ENCODE data around the gene TRIL. TPM values are rescaled to one million over a fixed set of nuclear protein-coding genes. Genes with fewer than 3 reads are reported as not detected.

The TRIL gene
- total and polyA plus RNA-seq, 2 experiments from 2014 or later: 1.7 to 5.8 TPM

GRCh38 chr7:28983396-28984190 lies 25.5 kb upstream of the TRIL start:
- H3K36me3 ChIP-seq: no peaks in the 10 kb centered on the region
- DNase-seq (ENCODE audit: low read depth in 1 of 2, low spot score in 1 of 2): no peak
- no peaks in the 10 kb centered on the region for H3K27me3 ChIP-seq
- TF ChIP-seq, protein P1, sequence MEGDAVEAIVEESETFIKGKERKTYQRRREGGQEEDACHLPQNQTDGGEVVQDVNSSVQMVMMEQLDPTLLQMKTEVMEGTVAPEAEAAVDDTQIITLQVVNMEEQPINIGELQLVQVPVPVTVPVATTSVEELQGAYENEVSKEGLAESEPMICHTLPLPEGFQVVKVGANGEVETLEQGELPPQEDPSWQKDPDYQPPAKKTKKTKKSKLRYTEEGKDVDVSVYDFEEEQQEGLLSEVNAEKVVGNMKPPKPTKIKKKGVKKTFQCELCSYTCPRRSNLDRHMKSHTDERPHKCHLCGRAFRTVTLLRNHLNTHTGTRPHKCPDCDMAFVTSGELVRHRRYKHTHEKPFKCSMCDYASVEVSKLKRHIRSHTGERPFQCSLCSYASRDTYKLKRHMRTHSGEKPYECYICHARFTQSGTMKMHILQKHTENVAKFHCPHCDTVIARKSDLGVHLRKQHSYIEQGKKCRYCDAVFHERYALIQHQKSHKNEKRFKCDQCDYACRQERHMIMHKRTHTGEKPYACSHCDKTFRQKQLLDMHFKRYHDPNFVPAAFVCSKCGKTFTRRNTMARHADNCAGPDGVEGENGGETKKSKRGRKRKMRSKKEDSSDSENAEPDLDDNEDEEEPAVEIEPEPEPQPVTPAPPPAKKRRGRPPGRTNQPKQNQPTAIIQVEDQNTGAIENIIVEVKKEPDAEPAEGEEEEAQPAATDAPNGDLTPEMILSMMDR (IDR thresholded peaks at IDR 0.05; ENCODE audit: low read depth, low read length): no peak
- no peaks in the 10 kb centered on the region for H3K4me1 ChIP-seq (ENCODE audit: low read depth)
- no peak overlapping the region for H3K27ac ChIP-seq
- no peak overlapping the region for H3K4me3 ChIP-seq
- no peaks in the 10 kb centered on the region for H3K9me3 ChIP-seq (ENCODE audit: low read depth)

- Histone ChIP-seq H3K36me3 (no peaks in the 10 kb centered on the region), H3K4me3 (no peak overlapping the region), H3K9me3 (ENCODE audit: low read depth) (no peaks in the 10 kb centered on the region), H3K4me1 (ENCODE audit: low read depth) (no peaks in the 10 kb centered on the region), H3K27ac (no peak overlapping the region), H3K27me3 (no peaks in the 10 kb centered on the region)
- TF ChIP-seq, protein P1 (IDR thresholded peaks at IDR 0.05; ENCODE audit: low read depth, low read length): no peak
- no peak for DNase-seq (ENCODE audit: low read depth in 1 of 2, low spot score in 1 of 2)
These were observed 23.0 kb upstream of the TRIL start for GRCh38 chr7:28981161-28981465.

DNA sequence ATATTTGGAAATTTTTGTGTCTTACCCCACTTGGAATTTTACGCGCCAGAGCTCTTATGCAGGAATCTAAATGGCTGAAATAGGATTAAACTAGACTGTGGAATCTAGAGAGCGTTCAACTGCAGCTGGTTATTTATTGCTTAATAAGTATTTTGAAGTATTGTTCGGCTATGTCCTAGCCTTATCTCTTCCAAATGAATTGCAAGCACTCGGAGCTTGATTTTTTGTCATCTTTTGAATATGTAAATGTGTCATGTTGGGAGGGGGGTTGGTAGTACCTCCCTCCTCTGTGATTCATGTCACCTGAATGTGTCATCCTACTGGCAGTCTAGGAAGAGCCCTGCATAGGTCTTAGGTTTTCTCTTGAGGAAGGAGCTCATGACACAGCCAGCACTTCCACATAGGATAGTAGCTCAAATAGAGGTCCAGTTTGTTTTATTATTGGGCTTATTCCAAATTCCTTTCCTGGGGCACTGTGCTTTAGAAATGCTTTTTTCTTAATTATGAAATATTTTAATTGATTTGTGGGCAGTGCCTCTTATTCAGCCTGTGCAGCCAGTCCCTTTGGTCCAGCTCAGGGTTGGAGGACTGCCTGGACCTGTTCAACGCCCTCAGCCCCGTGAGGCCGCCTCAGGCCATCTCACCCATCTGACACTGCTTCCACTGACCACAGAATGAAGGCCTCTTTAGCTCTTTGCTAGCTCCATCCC lies 22.5 kb upstream of the TRIL start:
- H3K27me3 ChIP-seq: no peaks in the 10 kb centered on the region
- TF ChIP-seq, protein P1 (IDR thresholded peaks at IDR 0.05; ENCODE audit: low read depth, low read length): no peak
- peak in 1 of 2 donors; percentile 55 for DNase-seq (ENCODE audit: low read depth in 1 of 2, low spot score in 1 of 2)
- no peak overlapping the region for H3K4me3 ChIP-seq
- no peak overlapping the region for H3K27ac ChIP-seq
- H3K4me1 ChIP-seq (ENCODE audit: low read depth): no peaks in the 10 kb centered on the region
- H3K36me3 ChIP-seq: no peaks in the 10 kb centered on the region
- H3K9me3 ChIP-seq (ENCODE audit: low read depth): no peaks in the 10 kb centered on the region

DNA sequence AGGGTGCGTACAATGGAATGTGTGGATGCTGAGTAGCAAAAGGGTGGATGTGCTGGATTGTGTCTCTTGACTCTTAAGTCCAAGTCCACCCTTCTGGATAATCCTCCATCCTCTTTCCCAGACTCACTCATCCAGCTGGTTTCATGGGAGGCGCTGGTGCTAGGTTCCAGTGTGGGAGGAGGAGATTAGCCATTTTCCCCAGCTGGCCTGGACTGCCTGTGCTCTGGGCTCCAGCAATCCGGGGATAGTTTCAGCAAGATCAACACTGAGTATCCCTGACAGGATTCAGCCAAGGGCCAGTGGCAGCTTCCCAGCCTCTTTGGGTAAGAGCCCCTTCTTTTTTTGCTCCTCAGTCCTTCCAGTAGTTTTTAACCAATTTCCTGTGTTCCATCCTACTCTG lies 21.6 kb upstream of the TRIL start:
- no peak overlapping the region for H3K4me3 ChIP-seq
- TF ChIP-seq, protein P1 (IDR thresholded peaks at IDR 0.05; ENCODE audit: low read depth, low read length): no peak
- peak in 1 of 2 donors; percentile 20 for DNase-seq (ENCODE audit: low read depth in 1 of 2, low spot score in 1 of 2)
- no peaks in the 10 kb centered on the region for H3K36me3 ChIP-seq
- H3K9me3 ChIP-seq (ENCODE audit: low read depth): no peaks in the 10 kb centered on the region
- no peaks in the 10 kb centered on the region for H3K27me3 ChIP-seq
- no peak overlapping the region for H3K27ac ChIP-seq
- H3K4me1 ChIP-seq (ENCODE audit: low read depth): no peaks in the 10 kb centered on the region

- Histone ChIP-seq H3K27me3 (no peaks in the 10 kb centered on the region), H3K4me1 (ENCODE audit: low read depth) (no peaks in the 10 kb centered on the region), H3K36me3 (no peaks in the 10 kb centered on the region), H3K27ac (no peak overlapping the region), H3K4me3 (no peak overlapping the region), H3K9me3 (ENCODE audit: low read depth) (no peaks in the 10 kb centered on the region)
- peak in 1 of 2 donors; percentile 31 for DNase-seq (ENCODE audit: low read depth in 1 of 2, low spot score in 1 of 2)
- TF ChIP-seq, protein P1 (IDR thresholded peaks at IDR 0.05; ENCODE audit: low read depth, low read length): no peak
These were observed 19.8 kb upstream of the TRIL start for GRCh38 chr7:28977881-28978280.

Data from cardiac muscle cell (in vitro differentiated cells and primary cell).